Measurements from ENCODE around the gene APOM.

The APOM gene

DNA sequence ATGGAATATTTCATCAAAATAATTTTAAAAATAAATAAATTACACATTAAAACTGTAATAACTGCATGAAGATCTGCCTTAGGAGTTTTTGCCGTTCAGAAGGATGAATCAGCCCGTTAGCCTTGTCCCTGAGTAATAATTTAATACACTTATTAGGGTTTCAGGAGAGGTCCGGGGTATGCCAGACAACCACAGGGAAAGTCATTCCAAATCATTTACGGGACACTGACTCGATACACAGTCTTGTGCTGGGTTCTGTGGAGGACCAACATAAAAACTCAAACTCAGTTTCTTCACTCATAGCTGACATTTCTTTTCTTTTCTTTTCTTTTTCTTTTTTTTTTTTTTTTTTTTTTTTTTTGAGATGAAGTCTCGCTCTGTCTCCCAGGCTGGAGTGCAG, 50.2 kb downstream of the APOM start:
- no peak for DNase-seq (ENCODE audit: low read depth)

DNA sequence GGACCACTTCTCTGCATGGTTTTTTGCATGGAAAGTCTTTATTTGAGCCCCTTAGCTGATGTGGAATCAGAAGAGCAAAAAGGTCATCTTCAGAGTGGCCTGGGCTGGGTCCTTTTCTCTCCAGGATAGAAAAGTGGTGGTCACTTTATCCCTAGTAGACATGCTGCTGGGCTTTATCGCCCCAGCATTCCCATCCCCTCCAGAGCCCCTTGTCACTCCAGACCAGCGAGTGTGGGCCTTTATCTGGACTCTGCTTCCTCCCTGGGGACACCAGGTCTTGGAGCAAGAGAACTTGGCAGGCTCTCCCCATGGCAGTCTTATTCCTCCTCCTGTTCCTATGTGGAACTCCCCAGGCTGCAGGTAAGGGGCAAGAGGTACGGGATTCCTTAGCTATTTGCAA, 50.9 kb downstream of the APOM start, which contains the start of gene LY6G6F:
Gene LY6G6F, plus strand, starts transcription at position 268 of the 400 bp plus-strand sequence. Its CDS starts 41 bp downstream, at position 309.
- no peak for DNase-seq (ENCODE audit: low read depth)

GRCh38 chr6:31707701-31708100, 52.0 kb downstream of the APOM start:
- no peak for DNase-seq (ENCODE audit: low read depth)

All from T follicular helper cell (primary cell).